ENCODE measurements around the gene PGAP6. TPM values are rescaled to one million over a fixed set of nuclear protein-coding genes. Genes with fewer than 3 reads are reported as not detected.
"Not testable (repeated sequence)": the region's sequence is repeated elsewhere in the genome, so short reads cannot be mapped to it uniquely, and the experiment has no call there.

The PGAP6 gene
- total RNA-seq, 1 experiment from 2014 or later, result 111 TPM

DNA sequence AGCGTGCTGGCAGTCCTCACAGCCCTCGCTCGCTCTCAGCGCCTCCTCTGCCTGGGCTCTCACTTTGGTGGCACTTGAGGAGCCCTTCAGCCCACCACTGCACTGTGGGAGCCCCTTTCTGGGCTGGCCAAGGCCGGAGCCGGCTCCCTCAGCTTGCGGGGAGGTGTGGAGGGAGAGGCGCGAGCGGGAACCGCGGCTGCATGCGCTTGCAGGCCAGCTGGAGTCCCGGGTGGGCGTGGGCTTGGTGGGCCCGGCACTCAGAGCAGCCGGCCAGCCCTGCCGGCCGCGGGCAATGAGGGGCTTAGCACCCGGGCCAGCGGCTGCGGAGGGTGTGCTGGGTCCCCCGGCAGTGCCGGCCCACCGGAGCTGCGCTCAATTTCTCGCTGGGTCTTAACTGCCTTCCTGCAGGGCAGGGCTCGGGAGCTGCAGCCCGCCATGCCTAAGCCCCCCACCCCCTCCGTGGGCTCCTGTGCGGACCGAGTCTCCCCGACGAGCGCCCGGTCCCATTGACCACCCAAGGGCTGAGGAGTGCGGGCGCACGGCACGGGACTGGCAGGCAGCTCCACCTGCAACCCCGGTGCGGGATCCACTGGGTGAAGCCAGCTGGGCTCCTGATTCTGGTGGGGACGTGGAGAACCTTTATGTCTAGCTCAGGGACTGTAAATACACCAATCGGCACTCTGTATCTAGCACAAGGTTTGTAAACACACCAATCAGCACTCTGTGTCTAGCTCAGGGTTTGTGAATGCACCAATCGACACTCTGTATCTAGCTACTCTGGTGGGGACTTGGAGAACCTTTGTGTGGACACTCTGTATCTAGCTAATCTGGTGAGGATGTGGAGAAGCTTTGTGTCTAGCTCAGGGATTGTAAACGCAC lies 40.4 kb downstream of the PGAP6 start:
- DNase-seq (ENCODE audit: low read depth); in situ Hi-C loops (cut with HindIII; ENCODE audit: low pct_unique_long_range_greater_than_20kb, low sequenced_read_pairs): not testable (repeated sequence)

DNA sequence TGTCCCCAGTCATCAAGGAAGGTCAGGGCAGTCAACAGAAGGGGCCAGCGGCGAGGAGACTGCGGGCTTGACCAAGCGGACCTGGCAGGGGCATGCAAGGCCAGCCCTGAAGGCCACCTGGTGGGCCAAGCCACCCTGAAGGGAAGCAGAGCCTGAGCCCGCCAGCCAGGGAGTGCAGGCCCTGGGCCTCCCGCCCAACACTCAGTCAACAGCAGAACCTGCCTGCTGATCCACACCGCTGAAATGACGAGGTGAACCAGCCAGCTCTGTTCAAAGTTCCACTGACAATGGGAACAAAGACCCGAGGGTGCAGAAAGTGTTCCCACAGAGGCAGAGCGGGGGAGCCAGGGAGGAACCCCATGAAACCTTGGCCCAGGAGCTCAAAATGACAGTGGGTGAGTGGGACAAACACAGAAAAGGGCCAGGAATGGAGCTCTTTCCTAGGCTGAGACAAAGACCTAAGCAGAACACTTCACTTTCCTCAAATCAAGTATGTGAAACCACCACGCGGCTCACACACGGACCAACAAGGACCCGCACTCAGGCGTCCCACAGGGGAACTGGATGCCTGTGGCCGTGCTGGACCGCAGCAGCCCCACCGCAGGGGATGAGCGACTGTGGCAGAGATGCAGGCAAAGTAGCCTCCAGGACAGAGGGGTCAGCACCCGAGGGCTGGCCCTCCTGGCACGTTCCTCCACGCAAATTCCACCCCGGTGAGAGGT lies 41.2 kb downstream of the PGAP6 start:
- DNase-seq (ENCODE audit: low read depth), result no peak
- in situ Hi-C loops (cut with HindIII; ENCODE audit: low pct_unique_long_range_greater_than_20kb, low sequenced_read_pairs), result no loop called here

DNA sequence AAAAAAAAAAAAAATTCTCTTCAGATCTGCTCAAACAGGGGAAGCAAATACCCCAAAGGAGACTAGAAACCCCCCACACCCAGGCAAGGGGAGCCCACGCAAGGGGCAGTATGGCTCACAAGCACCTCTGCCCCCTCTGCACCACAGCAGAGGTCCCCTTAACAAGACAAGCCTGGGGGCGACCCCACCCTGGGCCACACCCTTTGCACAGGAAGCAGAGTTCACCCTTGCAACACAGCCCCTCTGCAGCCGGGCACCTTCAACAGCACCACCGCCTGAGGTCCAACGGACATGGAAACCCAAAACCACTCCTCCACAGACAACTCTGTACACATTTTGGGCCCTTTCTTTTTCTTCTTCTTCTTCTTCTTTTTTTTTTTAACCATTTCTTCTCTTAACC lies 42.1 kb downstream of the PGAP6 start:
- DNase-seq (ENCODE audit: low read depth), result no peak
- in situ Hi-C loops (cut with HindIII; ENCODE audit: low pct_unique_long_range_greater_than_20kb, low sequenced_read_pairs), result no loop called here

DNA sequence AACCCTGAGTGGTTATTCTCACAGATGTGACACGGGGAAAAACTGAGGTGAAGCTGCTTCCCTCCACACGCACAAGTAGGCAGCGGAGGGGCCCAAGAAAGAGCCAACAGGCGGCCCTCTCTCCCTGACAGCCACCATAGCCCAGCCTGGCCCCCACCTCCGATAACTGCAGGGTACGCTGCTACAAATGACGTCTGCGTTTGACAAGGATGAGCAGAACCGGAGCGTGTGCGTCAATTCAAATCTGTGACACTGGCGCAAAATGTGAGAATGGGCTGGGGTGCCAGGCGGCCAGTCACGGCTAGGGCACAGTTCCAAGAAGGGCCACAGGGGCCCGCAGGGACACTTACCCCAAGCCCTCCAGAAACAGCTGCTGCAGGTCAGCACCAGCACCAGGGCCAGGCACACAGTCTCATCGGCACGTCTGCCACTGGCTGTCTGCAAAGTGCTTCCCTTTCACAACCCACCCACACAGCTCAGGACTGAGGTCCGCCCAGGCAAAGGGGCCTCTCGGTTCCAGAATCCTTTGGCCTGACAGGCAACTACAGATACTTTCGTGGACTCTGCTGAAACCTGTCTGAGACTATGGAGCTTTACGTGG lies 43.7 kb downstream of the PGAP6 start:
- in situ Hi-C loops (cut with HindIII; ENCODE audit: low pct_unique_long_range_greater_than_20kb, low sequenced_read_pairs), result no loop called here
- no peak for DNase-seq (ENCODE audit: low read depth)

DNA sequence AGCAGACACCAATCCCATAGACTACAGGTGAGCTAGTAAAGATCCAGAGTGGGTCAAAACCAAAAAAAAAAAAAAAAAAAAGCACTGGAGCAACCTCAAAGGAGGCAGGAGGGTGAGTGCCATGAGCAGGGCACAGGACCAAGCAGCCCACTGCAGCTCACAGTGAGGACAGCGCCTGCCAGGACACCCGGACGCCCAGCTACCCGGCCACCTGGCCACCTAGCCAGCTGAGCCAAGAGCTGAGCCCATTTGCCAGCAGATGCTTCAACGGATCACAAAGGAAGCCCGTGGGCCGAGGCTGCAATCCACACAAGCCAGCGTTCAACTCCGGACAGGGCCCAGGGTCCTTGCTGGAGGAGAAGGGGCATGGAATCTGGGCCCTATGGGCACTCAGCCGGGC lies 44.3 kb downstream of the PGAP6 start:
- in situ Hi-C loops (cut with HindIII; ENCODE audit: low pct_unique_long_range_greater_than_20kb, low sequenced_read_pairs), result no loop called here
- no peak for DNase-seq (ENCODE audit: low read depth)

DNA sequence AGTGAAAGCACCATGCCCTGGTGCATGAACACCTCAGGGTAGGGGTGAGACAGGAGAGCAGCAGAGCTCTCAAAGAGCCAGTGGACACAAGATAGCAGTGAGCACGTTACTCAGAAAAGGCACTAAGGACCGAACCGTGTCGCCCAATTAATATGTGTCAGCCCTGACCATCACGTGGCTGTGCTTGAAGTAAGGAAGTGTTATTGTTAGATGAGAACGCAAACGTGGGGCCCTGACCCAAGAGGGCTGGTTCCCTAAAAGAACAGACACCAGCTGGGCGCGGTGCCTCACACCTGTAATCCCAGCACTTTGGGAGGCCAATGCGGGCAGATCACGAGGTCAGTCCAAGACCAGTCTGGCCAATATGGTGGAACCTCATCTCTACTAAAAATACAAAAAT lies 45.5 kb downstream of the PGAP6 start:
- in situ Hi-C loops (cut with HindIII; ENCODE audit: low pct_unique_long_range_greater_than_20kb, low sequenced_read_pairs), result no loop called here

DNA sequence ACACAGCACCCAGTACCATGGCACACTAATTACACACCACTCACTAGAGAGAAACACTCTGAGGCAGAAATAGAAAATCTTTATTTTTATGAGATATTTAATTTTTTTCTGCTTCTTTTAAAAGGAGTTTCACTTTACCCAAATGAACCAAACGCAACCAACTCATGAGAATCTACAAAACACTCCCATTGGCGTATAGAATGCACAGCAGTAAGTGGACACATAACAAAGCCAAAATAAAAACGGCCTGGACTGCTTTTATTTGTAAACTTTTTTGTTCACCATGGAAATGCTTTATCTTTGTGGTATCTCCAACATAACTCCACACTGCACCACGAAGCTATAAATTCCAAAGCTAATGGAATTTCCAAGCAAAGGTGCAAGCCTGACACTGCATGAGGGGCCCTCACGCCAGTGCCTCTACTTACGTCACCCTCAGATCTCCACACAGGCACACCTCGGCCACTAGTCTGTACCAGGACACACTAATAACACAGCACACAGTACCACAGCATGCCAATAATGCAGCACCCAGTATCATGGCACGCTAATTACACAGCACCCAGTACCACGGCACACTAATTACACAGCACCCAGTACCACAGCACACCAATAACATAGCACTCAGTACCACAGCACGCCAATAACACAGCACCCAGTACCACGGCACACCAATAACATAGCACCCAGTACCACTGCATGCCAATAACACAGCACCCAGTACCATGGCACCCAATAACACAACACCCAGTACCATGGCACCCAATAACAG lies 46.7 kb downstream of the PGAP6 start:
- in situ Hi-C loops (cut with HindIII; ENCODE audit: low pct_unique_long_range_greater_than_20kb, low sequenced_read_pairs), result not testable (repeated sequence)

More for the DNA sequence above, 45.5 kb downstream of the PGAP6 start:
- no peak for DNase-seq (ENCODE audit: low read depth)

DNA sequence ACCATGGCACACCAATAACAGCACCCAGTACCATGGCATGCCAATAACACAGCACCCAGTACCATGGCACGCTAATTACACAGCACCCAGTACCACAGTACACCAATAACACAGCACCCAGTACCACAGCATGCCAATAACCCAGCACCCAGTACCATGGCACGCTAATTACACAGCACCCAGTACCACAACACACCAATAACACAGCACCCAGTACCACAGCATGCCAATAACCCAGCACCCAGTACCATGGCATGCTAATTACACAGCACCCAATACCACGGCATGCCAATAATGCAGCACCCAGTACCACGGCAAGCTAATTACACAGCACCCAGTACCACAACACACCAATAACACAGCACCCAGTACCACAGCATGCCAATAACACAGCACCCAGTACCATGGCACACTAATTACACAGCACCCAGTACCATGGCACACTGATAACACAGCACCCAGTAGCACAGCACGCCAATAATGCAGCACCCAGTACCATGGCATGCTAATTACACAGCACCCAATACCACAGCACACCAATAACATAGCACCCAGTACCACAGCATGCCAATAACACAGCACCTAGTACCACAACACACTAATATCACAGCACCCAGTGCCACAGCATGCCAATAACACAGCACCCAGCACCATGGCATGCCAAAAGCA lies 47.5 kb downstream of the PGAP6 start:
- in situ Hi-C loops (cut with HindIII; ENCODE audit: low pct_unique_long_range_greater_than_20kb, low sequenced_read_pairs); DNase-seq (ENCODE audit: low read depth): not testable (repeated sequence)

More for the DNA sequence above, 46.7 kb downstream of the PGAP6 start:
- not testable (repeated sequence) for DNase-seq (ENCODE audit: low read depth)

DNA sequence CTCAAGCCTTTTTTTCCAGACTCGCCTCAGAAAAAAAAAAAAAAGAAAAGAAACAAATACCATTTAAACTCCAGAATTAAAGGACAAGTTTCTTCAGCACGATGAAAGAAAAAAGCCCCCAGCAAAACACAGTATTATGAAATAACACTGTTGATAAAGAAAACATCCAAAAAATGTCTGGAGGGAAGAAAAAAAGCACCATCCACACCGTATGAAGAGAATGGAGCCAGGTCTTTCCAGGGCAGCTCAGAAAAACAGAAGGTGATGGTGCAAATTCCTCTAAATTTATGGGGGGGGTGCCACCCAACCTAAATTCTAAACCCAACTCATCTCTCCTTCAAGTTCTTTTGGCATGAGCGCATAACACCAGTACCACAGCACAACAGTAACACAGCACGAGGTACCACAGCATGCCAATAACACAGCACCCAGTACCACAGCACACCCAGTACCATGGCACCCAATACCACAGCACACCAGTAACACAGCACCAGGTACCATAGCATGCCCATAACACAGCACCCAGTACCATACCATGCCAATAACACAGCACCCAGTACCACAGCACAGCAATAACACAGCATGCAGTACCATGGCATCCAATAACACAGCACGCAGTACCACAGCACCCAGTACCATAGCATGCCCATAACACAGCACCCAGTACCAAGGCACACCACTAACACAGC lies 48.2 kb downstream of the PGAP6 start:
- no peak for DNase-seq (ENCODE audit: low read depth)
- in situ Hi-C loops (cut with HindIII; ENCODE audit: low pct_unique_long_range_greater_than_20kb, low sequenced_read_pairs), result no loop called here

DNA sequence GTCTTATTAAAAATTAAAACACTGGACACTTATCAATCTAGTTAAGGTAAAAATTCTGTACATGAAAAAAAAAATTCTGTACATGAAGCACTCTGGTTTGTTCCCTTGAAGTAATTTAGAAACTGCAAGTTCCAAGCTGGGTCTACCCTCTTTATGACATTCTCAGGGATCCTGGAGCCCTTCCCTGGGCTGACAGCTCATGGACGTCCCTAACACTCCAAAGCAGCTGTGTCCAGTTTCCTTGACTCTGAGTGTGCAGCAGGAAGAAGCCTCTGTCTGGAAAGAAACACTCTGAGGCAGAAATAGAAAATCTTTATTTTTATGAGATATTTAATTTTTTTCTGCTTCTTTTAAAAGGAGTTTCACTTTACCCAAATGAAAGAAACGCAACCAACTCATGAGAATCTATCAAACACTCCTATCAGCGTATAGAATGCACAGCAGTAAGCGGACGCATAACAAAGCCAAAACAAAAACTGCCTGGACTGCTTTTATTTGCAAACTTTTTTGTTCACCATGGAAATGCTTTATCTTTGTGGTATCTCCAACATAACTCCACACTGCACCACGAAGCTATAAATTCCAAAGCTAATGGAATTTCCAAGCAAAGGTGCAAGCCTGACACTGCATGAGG lies 50.5 kb downstream of the PGAP6 start:
- in situ Hi-C loops (cut with HindIII; ENCODE audit: low pct_unique_long_range_greater_than_20kb, low sequenced_read_pairs), result not testable (repeated sequence)

DNA sequence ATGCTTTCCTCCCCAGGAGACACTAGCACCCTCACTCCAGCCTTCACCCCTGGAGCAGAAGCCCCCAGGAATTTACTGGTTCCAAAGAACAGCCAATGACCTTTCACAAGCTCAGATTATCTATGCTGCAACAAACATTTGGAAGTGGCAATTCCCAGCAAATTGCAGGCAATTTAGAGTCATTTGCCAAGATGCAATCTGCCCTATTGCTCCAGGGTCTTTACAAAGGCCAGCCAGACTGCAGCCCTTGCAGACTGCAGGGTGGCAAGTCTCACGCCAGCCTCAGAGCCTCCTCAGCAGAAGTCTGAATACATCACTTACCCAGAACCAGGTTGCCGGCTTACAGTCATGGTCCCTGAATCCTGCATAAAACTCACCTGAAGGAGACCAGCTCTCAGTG lies 51.0 kb downstream of the PGAP6 start:
- DNase-seq (ENCODE audit: low read depth), result no peak
- in situ Hi-C loops (cut with HindIII; ENCODE audit: low pct_unique_long_range_greater_than_20kb, low sequenced_read_pairs), result no loop called here

More for the DNA sequence above, 50.5 kb downstream of the PGAP6 start:
- not testable (repeated sequence) for DNase-seq (ENCODE audit: low read depth)

DNA sequence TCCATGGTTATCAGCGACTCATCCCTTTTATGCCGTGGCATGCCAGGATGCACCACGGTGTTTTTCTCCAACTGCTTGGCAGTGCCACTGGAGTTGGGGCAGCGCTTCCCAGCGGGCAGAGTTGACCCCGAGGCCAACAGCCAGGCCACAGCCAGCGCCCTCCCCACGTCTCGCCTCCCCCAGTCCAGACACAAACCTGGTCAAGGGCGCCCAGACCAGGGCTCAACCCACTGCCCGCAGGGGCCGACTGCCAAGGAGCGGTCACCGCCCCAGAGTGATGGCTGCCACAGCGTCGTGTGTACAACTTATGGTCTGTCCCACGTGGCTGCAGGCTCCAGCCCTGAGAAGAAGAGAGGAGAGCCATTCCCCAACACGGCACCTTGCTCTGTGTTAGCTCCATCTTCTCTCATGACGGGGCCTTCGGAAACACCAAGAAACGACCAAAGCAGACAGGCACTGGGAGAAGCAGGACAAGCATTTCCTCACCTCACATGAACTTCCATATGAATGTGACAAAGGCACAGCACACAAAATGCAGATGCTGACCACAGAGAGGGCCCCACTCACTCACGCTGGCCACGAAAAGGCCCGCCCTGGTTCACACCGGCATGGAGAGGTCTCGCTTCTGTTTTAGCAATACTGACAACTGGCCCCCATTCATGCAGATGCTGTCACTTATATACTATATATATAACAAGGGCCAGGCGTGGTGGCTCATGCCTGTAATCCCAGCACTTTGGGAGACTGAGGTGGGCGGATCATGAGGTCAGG lies 56.2 kb downstream of the PGAP6 start:
- in situ Hi-C loops (cut with HindIII; ENCODE audit: low pct_unique_long_range_greater_than_20kb, low sequenced_read_pairs), result no loop called here
- DNase-seq (ENCODE audit: low read depth), result no peak

DNA sequence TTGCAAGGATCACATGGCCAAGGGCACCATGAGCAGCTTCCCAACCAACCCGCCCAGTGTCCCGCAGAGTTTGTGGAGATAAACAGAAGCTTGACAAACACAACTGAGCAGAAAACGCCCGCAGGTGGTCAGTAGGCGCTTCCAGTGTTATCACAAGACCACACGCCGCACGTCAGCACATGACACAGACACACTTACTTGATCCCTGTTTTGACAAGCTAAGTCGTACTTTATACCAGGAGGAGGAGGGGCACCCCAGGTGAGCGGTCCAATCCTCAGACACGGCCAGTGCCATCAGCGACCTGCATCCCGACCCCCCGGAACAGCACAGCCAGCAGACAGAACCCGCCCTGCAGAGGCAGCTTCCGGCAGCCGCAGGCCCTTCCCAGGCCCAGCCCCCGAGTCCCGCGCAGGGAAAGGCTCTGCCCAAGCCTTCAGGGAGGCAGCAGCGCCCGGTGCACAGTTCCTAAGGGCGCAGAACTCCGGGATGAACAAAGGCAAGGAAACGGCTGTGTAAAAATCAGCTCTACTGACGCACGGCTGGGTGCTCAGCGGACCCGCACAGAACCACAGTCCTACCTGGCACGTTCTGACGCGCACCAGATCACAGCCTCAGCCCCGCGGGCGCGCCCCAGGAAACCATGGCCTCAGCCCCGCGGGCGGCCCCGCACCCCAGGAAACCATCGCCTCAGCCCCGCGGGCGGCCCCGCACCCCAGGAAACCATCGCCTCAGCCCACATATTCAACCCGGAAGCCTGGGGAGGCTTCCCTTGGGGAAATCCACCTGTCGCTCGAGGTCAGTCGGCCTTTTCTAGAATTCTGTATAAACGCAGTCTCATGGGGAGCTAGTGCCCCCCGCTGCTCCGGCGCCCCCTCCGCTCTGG lies 57.1 kb downstream of the PGAP6 start:
- in situ Hi-C loops (cut with HindIII; ENCODE audit: low pct_unique_long_range_greater_than_20kb, low sequenced_read_pairs), result no loop called here
- no peak for DNase-seq (ENCODE audit: low read depth)

DNA sequence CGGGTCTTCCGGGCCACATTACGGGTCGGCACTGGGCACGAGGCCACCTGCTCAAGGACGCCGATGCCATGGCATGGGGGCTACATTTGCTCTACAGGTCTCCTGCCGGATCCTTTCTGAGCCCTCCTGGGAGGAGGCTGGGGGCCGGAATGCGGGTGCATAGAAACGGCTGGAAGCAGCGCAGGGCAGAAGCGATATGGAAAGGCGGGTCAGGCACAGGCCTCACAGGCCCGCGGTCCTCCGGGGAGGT lies 57.7 kb downstream of the PGAP6 start:
- in situ Hi-C loops (cut with HindIII; ENCODE audit: low pct_unique_long_range_greater_than_20kb, low sequenced_read_pairs), result no loop called here
- DNase-seq (ENCODE audit: low read depth), result no peak

DNA sequence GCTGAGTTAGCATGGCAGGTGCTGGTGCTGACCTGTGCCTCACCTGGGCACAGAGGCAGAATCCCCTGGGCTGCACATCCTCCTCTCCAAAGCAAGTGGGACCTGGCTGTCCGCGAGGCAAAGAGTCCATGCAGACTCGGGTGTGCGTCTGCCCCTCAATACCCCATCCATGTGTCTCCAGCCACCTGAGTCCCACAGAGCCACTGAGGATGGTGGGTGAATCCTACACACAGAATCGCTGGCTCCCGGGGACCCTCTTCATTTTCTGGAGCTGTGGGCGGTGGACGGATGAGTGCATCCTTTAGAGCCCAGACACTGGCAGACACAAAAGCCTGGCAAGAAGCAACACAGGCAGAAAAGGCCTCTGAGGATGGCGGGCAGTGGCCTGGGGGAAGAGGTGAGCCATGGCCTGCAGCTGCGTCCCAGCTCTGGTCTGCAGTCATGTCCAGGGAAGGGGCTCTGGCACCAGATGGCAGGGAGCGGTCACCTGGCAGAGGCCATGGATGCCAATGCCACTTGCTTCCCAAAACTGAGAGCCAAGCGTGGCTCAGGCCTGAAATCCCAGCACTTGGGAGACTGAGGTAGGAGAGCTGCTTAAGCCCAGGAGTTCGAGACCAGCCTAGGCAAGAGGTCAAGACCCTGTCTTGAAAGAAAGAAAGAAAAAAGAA lies 59.2 kb downstream of the PGAP6 start:
- DNase-seq (ENCODE audit: low read depth), result no peak
- in situ Hi-C loops (cut with HindIII; ENCODE audit: low pct_unique_long_range_greater_than_20kb, low sequenced_read_pairs), result no loop called here

All from Caki2 (cell line).